SHP77 treated with DMSO at 0.1 percent for 48 hours (cell line): ENCODE results near the gene DNAJC8.

Source experiments
- DNase-seq: peaks from one replicate; lab custom pipeline; 2025; lab: John Stamatoyannopoulos, UW

The DNAJC8 gene, protein sequence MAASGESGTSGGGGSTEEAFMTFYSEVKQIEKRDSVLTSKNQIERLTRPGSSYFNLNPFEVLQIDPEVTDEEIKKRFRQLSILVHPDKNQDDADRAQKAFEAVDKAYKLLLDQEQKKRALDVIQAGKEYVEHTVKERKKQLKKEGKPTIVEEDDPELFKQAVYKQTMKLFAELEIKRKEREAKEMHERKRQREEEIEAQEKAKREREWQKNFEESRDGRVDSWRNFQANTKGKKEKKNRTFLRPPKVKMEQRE

DNA sequence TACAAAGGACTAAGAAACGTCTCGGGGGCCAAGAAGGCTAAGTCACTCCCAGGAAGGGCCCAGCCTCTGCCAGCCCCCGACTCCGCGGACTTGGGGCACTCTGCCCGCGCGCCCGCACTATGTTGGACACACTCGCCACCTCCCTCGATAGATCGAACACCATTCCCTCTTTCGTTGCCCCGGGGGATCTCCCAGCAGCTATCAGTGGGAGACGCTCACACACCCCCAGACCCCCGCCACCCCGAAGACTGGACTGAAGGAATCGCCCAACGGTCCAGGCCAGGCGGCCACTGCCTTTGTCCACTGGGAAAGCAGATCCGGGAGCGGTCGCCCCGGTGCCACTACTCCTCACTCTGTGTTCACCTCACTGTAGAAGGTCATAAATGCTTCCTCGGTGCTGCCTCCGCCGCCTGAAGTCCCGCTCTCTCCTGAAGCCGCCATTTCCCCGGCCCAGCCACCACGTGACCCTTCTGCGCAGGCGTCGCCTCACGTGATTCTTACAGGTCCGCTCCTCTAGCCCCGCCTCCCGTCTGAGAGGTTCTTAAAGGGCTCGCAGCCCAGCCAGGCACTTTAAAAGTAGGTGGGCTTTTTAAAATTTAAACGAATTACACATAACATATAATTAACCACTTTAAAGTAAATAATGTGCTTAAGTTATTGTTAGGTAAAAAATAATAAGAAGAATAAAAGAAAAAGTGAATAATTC lies at the start of gene DNAJC8:
TSS of gene DNAJC8 (minus strand) at position 472 of the 706 bp plus-strand sequence. CDS start at position 441, 31 bp downstream.
- DNase-seq = peak; percentile 89

GRCh38 chr1:28281608-28282425 lies 49.0 kb upstream of the DNAJC8 start:
- DNase-seq = no peak

DNA sequence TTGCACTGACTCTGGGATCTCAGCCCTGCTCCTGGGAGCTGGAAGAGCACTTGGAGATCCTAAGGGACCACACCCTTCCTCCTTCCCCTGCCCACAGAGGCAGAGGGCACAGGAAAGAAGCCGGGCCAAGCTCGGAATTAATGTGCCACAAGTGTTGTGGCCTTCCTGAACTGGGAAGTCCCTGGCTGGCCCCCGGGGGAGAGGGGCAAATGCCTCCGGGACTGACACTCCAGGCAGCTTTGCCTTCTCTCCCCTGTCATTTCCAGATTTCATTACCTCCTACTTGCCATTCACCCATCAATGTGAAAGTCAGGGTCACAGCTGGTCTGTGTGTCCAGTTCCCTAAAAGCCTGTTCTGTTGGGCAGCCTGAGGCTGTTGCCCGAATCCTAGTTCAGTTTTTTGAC lies 48.1 kb upstream of the DNAJC8 start:
- no peak for DNase-seq

- no peak for DNase-seq
These were observed 47.7 kb upstream of the DNAJC8 start for GRCh38 chr1:28280501-28280900.

- DNase-seq = no peak
These were observed 46.9 kb upstream of the DNAJC8 start for GRCh38 chr1:28279721-28280120.

- no peak for DNase-seq
These were observed 45.9 kb upstream of the DNAJC8 start for GRCh38 chr1:28278763-28279162.

- DNase-seq = no peak
These were observed 40.5 kb upstream of the DNAJC8 start for GRCh38 chr1:28273216-28273860.

DNA sequence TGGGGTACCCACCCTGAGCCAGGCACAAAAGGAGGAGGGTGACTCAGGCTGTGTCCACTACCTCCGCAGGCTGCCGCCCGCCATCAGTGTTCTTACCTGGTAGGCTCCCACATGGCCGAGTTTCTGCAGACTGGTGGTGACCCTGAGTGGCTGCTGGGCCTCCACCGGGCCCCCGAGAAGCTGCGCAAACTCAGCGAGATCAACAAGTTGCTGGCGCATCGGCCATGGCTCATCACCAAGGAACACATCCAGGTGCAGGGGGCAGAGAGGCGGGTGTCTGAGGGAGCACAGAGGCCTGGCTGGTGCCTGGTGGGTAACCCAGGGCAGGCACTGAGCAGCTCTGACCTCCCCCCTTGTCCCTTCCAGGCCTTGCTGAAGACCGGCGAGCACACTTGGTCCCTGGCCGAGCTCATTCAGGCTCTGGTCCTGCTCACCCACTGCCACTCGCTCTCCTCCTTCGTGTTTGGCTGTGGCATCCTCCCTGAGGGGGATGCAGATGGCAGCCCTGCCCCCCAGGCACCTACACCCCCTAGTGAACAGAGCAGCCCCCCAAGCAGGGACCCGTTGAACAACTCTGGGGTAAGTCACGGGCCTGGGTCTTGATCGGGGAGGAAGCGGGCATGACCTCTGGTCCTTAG lies 39.5 kb upstream of the DNAJC8 start:
- no peak for DNase-seq

- DNase-seq = no peak
These were observed 36.7 kb upstream of the DNAJC8 start for GRCh38 chr1:28269529-28269928.

DNA sequence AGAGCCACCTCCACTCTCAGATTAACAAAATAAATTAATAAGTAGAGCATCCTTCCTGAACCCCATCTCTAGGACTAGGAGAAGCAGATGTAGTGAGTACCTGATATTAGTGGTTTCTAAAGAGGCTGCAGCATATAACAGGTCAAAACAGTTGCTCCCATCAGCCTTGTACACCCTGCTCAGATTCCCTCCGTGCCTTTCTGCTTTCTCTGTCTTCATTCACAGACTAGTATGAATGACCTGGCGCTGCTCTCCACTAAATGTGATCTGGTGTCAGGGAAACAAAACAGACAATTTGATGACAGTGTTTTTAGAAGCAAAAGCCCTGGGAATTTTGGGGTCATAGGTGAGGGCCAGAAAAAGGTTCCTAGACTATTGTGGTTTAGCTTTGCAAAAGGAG lies 34.8 kb upstream of the DNAJC8 start:
- no peak for DNase-seq

GRCh38 chr1:28266920-28267322 lies 34.1 kb upstream of the DNAJC8 start:
- DNase-seq = no peak

GRCh38 chr1:28265577-28265976 lies 32.7 kb upstream of the DNAJC8 start:
- DNase-seq = no peak

- DNase-seq = no peak
These were observed 32.1 kb upstream of the DNAJC8 start for GRCh38 chr1:28264897-28265296.

DNA sequence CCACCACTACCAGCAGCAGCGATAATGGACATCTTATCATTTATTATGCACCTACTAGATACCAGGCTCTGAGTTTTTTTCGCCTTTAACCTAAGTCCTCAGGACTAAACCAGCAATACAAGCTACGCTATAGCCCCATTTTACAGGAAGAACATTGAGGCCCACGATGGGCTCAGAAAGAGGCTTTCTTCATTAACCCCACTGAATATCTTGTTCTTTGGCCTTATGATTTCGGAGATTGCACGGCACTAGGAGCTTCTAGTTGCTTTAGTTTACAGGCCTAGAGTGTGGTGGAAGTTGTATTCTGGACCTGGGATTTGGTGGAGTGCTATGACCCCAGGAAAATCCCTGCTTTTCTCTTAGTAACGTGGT lies 28.0 kb upstream of the DNAJC8 start:
- no peak for DNase-seq

- no peak for DNase-seq
These were observed 27.3 kb upstream of the DNAJC8 start for GRCh38 chr1:28259934-28260802.

- DNase-seq = peak; percentile 83
These were observed 26.6 kb upstream of the DNAJC8 start, which contains the start of gene SESN2 for GRCh38 chr1:28259252-28259933. TSS of gene SESN2 (plus strand) at chr1:28259518. CDS start at chr1:28259848, 330 bp downstream.

GRCh38 chr1:28258628-28259251 lies 25.9 kb upstream of the DNAJC8 start:
- DNase-seq = no peak

DNA sequence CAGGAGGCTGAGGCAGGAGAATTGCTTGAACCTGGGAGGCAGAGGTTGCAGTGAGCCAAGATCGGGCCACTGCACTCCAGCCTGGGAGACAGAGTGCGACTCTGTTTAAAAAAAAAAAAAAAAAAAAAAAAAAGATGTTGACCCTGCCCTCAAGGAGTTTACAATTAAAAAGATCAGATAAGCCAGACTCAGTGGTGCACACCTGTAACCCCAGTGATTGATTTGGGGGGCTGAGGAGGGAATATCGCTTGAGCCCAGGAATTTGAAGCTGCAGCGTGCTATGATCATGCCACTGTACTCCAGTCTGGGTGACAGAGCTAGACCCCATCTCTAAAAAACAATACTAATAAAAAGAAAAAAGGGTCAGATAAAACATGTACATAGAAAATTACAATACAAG lies 24.9 kb upstream of the DNAJC8 start:
- DNase-seq = no peak

DNA sequence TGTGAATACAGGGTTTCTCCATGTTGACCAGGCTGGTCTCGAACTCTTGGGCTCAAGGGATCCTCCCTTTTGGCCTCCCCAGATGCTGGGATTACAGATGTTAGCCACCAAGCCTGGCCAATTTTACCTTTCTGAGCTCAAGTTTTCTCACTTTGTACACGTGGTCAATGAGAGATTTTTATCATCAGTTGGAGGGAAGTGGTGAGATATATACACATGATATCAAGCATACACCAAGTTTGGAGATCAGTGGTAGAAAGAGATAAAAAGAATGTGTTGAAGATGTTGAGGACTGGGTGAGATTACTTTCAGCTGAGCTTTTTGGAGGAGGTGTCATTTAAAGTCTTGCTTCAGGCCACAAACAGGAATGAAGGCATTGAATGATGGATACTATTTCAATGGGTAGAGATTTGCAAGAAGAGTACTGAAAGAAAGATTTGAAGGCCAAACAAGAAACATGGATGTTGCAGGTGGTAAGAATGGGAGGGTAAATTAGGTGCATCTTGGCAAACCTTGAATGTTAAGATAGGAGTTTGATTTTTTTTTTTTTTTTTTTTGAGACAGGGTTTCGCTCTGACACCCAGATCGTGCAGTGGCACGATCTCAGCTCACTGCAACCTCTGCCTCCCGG lies 23.5 kb upstream of the DNAJC8 start:
- no peak for DNase-seq
